ENCODE measurements around the gene DOHH.

The DOHH gene

DNA sequence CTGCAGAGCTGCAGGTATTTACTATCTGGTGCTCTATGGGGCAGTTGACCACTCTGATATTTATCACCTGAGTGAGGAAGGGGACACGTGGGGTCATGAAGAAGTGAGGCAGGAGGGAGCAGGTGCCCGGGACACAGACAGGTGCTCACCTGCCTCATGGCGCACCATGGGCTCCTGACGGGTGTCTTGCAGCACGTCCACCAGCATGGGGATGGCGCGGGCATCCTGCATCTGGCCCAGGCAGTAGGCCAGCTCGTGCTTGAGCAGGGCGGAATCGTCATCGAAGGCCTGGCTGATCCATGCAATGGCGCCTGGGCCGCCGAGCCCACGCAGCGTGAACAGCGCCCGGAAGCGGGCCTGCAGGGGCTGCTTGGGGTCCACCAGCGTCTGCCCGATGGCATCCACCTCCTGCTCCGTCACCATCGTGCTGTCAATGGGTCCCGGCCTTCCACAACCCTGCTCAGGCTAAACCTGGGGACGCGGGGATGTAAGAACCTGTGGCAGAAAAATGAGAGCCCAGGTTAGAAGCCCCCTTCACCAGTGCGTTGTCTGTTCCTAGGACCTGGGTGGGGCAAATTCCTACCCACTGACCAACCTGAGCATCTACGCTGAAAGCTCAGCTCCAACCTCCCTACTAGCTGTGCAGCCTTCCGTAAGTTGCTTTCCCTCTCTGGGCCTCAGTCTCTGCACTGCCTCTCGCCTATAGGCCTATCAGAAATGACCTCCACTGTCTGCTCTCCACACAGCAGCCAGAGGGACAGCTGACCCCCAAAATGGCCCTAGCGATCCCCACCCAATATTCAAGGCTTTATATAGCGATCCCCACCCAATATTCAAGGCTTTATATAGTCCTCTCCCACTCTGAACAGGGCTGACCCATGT, 3.8 kb downstream of the DOHH start:
- Histone ChIP-seq H3K36me3 (ENCODE audit: insufficient read depth, low read length) (peaks cover 46% of the 10 kb centered on the region), H3K27me3 (ENCODE audit: insufficient read depth, low read length) (no peaks in the 10 kb centered on the region), H3K4me3 (ENCODE audit: low read length) (no peak overlapping the region), H3K9me3 (ENCODE audit: low read length) (no peaks in the 10 kb centered on the region), H3K4me1 (ENCODE audit: insufficient read depth, low read length) (peaks cover 5% of the 10 kb centered on the region), H2AFZ (ENCODE audit: low read depth, low read length) (no peak overlapping the region)

DNA sequence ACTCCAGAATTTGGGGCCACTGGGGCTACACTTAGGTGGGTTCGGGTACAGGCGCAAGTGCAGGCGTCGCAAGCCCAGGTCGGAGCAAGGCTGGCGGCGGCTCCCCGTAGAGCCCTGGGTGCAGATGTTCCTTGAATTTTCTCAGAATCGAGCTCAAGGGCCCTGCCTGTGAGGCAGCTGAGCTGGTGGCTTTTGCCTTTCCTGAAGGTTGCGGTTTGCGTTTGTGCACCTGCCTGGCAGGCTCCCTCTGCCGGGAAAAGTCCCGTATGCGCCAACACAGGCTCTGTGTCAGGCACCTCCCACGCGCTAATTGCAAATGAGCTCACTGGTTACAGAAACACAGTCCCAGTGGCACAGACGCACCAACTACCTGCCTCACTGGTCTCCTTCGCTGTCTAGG, 5.9 kb downstream of the DOHH start:
- no peak overlapping the region for H2AFZ ChIP-seq (ENCODE audit: low read depth, low read length)
- H3K27me3 ChIP-seq (ENCODE audit: insufficient read depth, low read length): no peaks in the 10 kb centered on the region
- H3K9me3 ChIP-seq (ENCODE audit: low read length): no peaks in the 10 kb centered on the region
- H3K4me3 ChIP-seq (ENCODE audit: low read length): no peak overlapping the region
- H3K4me1 ChIP-seq (ENCODE audit: insufficient read depth, low read length): peaks cover under 1% of the 10 kb centered on the region
- H3K36me3 ChIP-seq (ENCODE audit: insufficient read depth, low read length): peaks cover 55% of the 10 kb centered on the region

DNA sequence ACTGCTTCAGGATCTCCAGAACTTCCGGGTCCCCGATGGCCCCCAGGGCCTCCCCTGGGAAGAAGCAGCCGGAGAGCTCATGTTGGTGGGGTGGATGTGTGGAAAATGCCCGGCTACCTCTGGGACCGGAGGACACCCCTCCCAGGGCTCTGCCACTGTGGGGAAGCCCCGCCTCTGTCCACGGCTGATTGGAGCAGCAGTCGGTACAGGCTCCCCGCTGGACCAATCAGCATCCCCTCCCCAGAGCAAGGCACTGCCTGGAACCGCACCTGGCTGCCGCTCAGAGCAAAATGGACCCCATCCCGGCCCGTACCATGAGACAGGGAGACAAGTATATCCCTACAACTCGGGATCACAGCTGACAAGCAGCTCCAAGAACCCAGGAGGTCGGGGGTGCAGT, 6.4 kb downstream of the DOHH start:
- Histone ChIP-seq H3K4me1 (ENCODE audit: insufficient read depth, low read length) (no peaks in the 10 kb centered on the region), H3K27me3 (ENCODE audit: insufficient read depth, low read length) (no peaks in the 10 kb centered on the region), H3K4me3 (ENCODE audit: low read length) (no peak overlapping the region), H2AFZ (ENCODE audit: low read depth, low read length) (no peak overlapping the region), H3K9me3 (ENCODE audit: low read length) (no peaks in the 10 kb centered on the region), H3K36me3 (ENCODE audit: insufficient read depth, low read length) (peaks cover 55% of the 10 kb centered on the region)

DNA sequence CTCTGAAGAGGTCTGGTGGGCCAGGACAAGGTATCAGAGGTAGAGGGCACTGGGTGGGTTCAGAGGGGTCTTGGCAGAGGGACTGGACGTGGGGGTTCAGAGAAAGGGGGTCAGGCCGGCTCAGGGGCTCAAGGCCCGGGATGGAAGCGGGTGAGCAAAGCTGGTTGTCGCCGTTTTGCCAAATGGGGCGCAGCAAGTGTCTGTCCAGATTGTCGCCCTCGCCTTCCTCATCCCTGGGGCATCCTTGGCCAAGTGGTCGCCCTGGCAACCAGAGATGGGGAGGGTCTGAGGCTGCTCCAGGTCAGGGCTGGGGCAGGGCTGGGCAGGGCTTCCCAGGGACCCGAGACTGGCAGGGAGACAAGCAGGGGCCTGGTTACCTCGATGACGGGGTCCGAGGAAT, 6.8 kb downstream of the DOHH start:
- H3K27me3 ChIP-seq (ENCODE audit: insufficient read depth, low read length): no peaks in the 10 kb centered on the region
- peaks cover 55% of the 10 kb centered on the region for H3K36me3 ChIP-seq (ENCODE audit: insufficient read depth, low read length)
- no peaks in the 10 kb centered on the region for H3K9me3 ChIP-seq (ENCODE audit: low read length)
- H3K4me1 ChIP-seq (ENCODE audit: insufficient read depth, low read length): no peaks in the 10 kb centered on the region
- H2AFZ ChIP-seq (ENCODE audit: low read depth, low read length): no peak overlapping the region
- no peak overlapping the region for H3K4me3 ChIP-seq (ENCODE audit: low read length)

DNA sequence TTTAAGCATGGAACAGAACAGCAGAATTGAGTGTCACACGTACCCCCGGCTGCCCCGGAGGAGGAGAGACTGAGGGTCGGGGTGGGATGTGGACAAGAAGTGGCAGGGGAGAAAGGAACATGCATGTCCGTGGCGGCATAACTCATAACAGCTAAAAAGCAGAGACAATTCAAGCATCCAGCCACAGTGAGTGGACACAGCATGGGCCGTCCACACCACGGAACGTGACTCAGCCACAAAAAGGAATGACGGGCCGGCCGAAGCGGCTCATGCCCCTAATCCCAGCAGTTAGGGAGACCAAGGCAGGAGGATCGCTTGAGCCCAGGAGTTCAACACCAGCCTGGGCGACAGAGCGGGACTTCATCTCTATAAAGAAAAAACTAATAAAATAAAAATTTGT, 7.6 kb downstream of the DOHH start:
- Histone ChIP-seq H3K9me3 (ENCODE audit: low read length) (no peaks in the 10 kb centered on the region), H3K36me3 (ENCODE audit: insufficient read depth, low read length) (peaks cover 55% of the 10 kb centered on the region), H3K27me3 (ENCODE audit: insufficient read depth, low read length) (no peaks in the 10 kb centered on the region), H2AFZ (ENCODE audit: low read depth, low read length) (no peak overlapping the region), H3K4me1 (ENCODE audit: insufficient read depth, low read length) (no peaks in the 10 kb centered on the region), H3K4me3 (ENCODE audit: low read length) (no peak overlapping the region)

DNA sequence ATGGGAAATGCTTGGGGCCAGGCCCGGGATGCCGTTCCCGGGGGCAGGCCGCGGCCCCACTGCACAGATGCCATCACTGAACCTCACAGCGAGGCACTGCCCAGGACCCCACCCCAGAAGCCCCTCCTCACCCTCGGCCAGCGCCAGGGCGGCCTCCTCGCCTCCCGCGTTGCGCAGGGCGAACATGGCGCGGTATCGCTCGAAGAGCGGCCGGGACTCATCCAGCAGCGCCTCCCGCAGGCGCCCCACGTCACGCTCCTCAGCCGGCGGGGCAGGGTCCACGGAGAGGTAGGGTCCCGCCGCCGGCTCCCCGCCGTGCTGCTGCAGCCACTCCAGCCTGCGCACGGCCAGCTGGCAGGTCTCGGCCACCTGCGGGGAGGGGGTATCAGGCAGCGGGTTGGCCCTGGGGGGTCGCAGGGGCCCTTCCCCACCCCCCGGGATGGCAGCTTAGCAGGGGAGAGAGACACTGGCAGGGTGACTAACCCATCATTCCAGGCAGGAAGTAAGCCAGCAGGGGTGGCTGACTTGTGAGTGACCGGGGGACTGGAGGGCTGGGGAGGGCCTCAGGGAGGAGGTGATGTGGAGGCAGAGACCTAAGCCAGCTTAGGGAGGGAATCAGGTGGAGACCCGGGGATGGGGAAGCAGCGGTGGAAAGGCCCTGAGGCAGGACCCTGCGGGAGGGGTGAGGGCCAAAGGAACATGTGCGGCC, 8.2 kb downstream of the DOHH start:
- H3K9me3 ChIP-seq (ENCODE audit: low read length): no peaks in the 10 kb centered on the region
- no peaks in the 10 kb centered on the region for H3K4me1 ChIP-seq (ENCODE audit: insufficient read depth, low read length)
- H2AFZ ChIP-seq (ENCODE audit: low read depth, low read length): no peak overlapping the region
- H3K4me3 ChIP-seq (ENCODE audit: low read length): no peak overlapping the region
- H3K27me3 ChIP-seq (ENCODE audit: insufficient read depth, low read length): no peaks in the 10 kb centered on the region
- H3K36me3 ChIP-seq (ENCODE audit: insufficient read depth, low read length): peaks cover 52% of the 10 kb centered on the region

DNA sequence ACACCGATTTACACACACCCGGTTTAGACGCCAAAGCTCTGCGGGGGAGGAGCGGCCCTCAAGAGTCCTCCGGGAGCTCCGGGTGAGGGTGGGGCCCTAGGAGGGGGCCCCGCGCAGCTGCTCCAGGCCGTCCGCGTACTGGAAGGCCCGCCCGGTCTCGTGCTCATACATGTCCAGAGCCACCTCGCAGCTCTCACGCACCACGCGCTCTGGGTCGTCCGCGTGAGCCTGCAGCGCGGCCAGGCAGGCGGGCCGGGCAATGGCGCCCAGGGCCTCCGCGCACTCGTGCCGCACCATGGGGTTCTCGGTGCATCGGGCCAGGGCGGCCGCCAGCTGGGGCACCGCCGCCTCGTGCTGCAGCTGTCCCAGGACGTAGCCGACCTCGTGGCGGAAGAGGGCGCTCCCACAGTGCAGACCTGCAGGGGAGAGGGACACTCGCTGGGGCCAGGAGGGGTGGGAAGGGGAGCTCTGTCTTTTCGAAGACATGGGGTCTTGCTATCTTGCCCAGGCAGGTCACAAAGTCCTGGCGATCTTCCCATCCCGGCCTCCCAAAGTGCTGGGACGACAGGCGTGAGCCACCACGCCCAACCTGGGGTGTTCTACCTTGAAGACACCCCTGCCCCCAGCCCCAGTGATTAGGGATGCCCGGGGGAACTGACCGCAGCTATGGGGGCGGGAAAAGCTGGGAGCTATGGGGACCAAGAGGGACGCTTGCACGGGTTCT, 8.9 kb downstream of the DOHH start:
- no peaks in the 10 kb centered on the region for H3K27me3 ChIP-seq (ENCODE audit: insufficient read depth, low read length)
- H3K36me3 ChIP-seq (ENCODE audit: insufficient read depth, low read length): peaks cover 46% of the 10 kb centered on the region
- no peaks in the 10 kb centered on the region for H3K9me3 ChIP-seq (ENCODE audit: low read length)
- H2AFZ ChIP-seq (ENCODE audit: low read depth, low read length): no peak overlapping the region
- no peaks in the 10 kb centered on the region for H3K4me1 ChIP-seq (ENCODE audit: insufficient read depth, low read length)
- no peak overlapping the region for H3K4me3 ChIP-seq (ENCODE audit: low read length)

DNA sequence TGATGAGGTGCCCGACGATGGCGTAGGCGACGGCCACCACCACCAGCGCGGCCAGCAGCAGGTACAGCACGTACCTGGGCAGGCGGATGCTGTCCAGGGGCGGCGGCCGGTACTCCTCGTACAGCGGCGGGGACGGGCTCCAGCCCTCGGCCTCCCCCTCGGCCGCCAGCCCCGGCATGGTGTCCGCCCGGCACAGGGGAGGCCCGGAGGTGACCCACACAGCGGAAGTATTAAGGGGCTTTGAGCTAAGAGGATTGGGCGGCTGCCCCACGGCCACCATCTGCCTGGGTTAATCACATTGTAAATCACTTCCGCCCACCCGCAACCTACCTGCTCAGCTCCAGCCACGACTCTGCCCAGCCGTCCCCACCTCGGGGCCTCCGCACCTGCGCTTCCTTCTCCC, 17.2 kb downstream of the DOHH start, which contains the start of gene SMIM44:
SMIM44 (minus strand) TSS at position 216 of the 403 bp plus-strand sequence; CDS start at position 178, 38 bp downstream.
- Histone ChIP-seq H3K27me3 (ENCODE audit: insufficient read depth, low read length) (peaks cover 30% of the 10 kb centered on the region), H3K4me1 (ENCODE audit: insufficient read depth, low read length) (no peaks in the 10 kb centered on the region), H3K4me3 (ENCODE audit: low read length) (no peak within 1 kb of the TSS), H3K9me3 (ENCODE audit: low read length) (no peaks in the 10 kb centered on the region), H3K36me3 (ENCODE audit: insufficient read depth, low read length) (no peaks in the 10 kb centered on the region), H2AFZ (ENCODE audit: low read depth, low read length) (no peak within 1 kb of the TSS)

DNA sequence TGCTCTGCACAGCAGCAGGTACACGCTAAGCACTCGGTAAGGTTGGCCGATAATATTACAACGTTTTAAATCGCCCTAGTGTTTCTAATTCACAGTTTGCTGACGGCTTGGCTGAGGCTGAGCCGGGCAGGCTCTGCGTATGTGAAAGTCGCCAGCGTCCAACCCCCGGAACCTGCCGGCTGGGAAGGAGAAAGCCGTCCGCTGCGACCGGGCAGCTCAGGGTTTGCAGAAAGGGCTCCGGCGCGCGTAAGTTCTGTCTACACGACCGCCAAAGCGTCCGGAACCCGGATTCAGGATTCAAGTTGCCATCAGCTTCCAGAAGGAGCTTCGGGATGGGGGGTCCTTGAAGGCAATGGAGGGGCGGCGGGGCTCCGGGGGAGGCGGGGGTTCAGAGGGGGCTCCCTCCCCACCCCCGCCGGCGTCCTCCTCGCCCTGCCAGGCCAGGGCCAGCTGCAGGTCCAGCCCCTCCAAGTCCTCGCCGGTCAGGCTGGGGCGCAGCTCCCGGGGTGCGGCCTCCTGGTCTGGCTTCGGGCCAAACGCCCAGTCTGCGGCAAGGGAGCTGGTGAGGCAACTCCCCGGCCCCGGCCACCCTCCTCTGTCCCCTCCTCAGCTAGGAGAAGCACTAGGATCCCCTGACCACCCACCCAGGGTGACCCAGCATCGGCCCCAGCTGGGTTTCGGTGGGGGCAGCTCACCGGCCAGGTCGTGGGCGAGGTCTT, 17.8 kb downstream of the DOHH start:
- Histone ChIP-seq H3K27me3 (ENCODE audit: insufficient read depth, low read length) (peaks cover 32% of the 10 kb centered on the region), H3K36me3 (ENCODE audit: insufficient read depth, low read length) (no peaks in the 10 kb centered on the region), H3K4me3 (ENCODE audit: low read length) (no peak overlapping the region), H2AFZ (ENCODE audit: low read depth, low read length) (no peak overlapping the region), H3K9me3 (ENCODE audit: low read length) (no peaks in the 10 kb centered on the region), H3K4me1 (ENCODE audit: insufficient read depth, low read length) (no peaks in the 10 kb centered on the region)

DNA sequence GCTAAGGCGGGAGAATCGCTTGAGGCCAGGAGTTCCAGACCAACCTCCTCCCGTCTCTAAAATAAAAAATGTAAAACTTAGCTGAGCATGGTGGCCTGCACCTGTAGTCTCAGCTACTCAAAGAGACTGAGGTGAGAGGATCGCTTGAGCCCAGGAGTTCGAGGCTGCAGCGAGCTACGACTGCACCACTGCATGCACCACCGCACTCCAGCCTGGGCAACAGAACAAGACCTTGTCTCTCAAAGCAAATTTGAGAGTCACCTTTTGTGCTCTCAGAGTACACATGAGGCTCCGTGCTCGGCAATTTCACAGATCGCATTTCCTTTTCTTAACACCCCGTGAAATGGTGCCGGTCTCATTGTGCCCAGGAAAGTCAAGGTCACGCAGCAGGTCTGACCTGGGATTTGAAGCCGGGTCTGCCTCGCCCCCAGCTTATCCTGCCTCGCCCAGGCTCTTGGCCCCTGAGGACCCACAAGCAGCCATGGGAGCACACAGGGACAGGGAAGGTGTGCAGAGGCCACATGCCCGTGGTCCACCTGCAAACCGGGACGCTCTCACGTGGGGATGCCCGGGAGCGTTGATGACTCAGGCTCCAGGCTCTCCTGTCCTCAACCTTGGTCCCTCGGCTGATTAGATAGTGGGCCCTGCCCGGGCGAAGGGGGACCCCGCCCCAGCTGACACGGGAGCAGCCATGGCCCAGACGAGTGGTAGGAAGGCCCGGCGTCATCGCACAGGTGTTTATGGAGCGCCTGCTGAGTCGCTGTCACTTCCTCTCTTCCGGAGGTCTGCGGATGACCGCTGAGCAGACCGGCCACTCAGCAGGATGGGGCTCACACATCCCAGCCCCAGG, 19.0 kb downstream of the DOHH start:
- Histone ChIP-seq H3K9me3 (ENCODE audit: low read length) (no peaks in the 10 kb centered on the region), H2AFZ (ENCODE audit: low read depth, low read length) (no peak overlapping the region), H3K27me3 (ENCODE audit: insufficient read depth, low read length) (peaks cover 32% of the 10 kb centered on the region), H3K36me3 (ENCODE audit: insufficient read depth, low read length) (no peaks in the 10 kb centered on the region), H3K4me3 (ENCODE audit: low read length) (no peak overlapping the region), H3K4me1 (ENCODE audit: insufficient read depth, low read length) (no peaks in the 10 kb centered on the region)

DNA sequence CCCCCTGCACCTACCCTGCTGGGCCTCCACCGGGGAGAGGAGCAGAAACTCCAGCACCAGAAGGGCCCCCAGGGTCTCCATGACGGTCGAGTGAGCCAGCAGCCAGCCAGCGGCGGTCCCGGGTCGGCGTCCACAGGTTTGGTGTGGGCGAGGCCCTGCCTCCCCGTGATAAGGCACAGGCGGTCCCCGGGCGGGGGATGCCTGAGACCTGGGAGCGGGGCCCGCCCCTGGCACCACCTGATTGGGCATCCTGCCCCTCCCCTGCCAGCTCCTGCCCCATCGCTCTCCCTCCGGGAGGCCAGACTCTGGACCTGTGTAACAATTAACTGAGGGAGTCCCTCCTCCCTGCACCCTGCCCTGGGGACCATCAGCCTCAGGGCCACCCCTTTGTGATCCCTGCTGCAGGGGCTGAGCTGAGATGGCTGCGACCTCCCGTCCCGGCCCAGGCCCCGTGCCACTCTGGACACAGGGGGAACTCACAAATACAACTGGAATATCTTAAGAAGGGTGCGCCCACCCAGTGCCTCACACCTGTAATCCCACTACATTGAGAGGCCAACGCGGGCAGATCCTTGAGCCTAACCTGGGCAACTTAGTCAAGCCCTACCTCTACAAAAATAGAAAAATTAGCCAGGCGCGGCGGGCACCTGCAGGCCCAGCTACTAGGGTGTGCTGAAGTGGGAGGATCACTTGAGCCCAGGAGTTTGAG, 19.9 kb downstream of the DOHH start, which contains the start of gene SMIM24:
SMIM24 (minus strand) TSS at position 143 of the 709 bp plus-strand sequence; CDS start at position 81, 62 bp downstream.
- Histone ChIP-seq H3K4me1 (ENCODE audit: insufficient read depth, low read length) (no peaks in the 10 kb centered on the region), H3K36me3 (ENCODE audit: insufficient read depth, low read length) (no peaks in the 10 kb centered on the region), H3K9me3 (ENCODE audit: low read length) (no peaks in the 10 kb centered on the region), H3K4me3 (ENCODE audit: low read length) (no peak within 1 kb of the TSS), H2AFZ (ENCODE audit: low read depth, low read length) (no peak within 1 kb of the TSS), H3K27me3 (ENCODE audit: insufficient read depth, low read length) (peaks cover 32% of the 10 kb centered on the region)

Measured in neuron (in vitro differentiated cells).